KMS-11 (cell line): ENCODE data around the gene EBNA1BP2.

Experiments used
- H2AFZ ChIP-seq: fragments of 200-600 bp; sonication (generic); 2 replicates; pipeline ENCODE4 v1.6.1; 2016; ENCODE audit warnings: antibody characterized with exemption, mixed run types, low read depth
- H3K27ac ChIP-seq: fragments of 200-600 bp; sonication (generic); 2 replicates; pipeline ENCODE4 v1.6.1; 2016; ENCODE audit warnings: mild to moderate bottlenecking, mixed run types
- H3K27me3 ChIP-seq: fragments of 200-600 bp; sonication (generic); 2 replicates; pipeline ENCODE4 v1.6.1; 2017; ENCODE audit warnings: mild to moderate bottlenecking, low read depth, mixed run types, moderate library complexity; ENCODE audit not compliant: insufficient read depth
- H3K36me3 ChIP-seq: fragments of 200-600 bp; sonication (generic); 2 replicates; pipeline ENCODE4 v1.6.1; 2017; ENCODE audit warnings: mild to moderate bottlenecking, mixed run types; ENCODE audit not compliant: insufficient read depth
- H3K4me1 ChIP-seq: fragments of 200-600 bp; sonication (generic); 2 replicates; pipeline ENCODE4 v1.6.1; 2016; ENCODE audit warnings: mild to moderate bottlenecking, low read depth, mixed run types; ENCODE audit not compliant: poor library complexity, severe bottlenecking
- H3K4me2 ChIP-seq: fragments of 200-600 bp; sonication (generic); 2 replicates; pipeline ENCODE4 v1.7.0; 2016; ENCODE audit warnings: mild to moderate bottlenecking, mixed run types
- H3K4me3 ChIP-seq: fragments of 200-600 bp; sonication (generic); IDR thresholded peaks from 2 replicates; pipeline ENCODE4 v1.6.1; 2017; ENCODE audit warnings: low read depth, low read length, mixed read lengths; ENCODE audit not compliant: insufficient read depth
- H3K79me2 ChIP-seq: fragments of 200-600 bp; sonication (generic); 2 replicates; pipeline ENCODE4 v1.6.1; 2016; ENCODE audit warnings: low read depth, mixed run types; ENCODE audit not compliant: insufficient read depth
- H3K9ac ChIP-seq: fragments of 200-600 bp; sonication (generic); 2 replicates; pipeline ENCODE4 v1.6.1; 2016; ENCODE audit warnings: mild to moderate bottlenecking, mixed run types
- H4K20me1 ChIP-seq: fragments of 200-600 bp; sonication (generic); 2 replicates; pipeline ENCODE4 v1.6.1; 2016; ENCODE audit warnings: mild to moderate bottlenecking, mixed run types; ENCODE audit not compliant: insufficient read depth
- TF ChIP-seq, protein P1 (sequence below): fragments of 200-600 bp; sonication (generic); conservative IDR thresholded peaks from 2 replicates; pipeline ENCODE4 v1.6.1; 2017; ENCODE audit warnings: low read depth, mild to moderate bottlenecking, antibody characterized with exemption, low read length, moderate library complexity, mixed read lengths

EBNA1BP2 gene

DNA sequence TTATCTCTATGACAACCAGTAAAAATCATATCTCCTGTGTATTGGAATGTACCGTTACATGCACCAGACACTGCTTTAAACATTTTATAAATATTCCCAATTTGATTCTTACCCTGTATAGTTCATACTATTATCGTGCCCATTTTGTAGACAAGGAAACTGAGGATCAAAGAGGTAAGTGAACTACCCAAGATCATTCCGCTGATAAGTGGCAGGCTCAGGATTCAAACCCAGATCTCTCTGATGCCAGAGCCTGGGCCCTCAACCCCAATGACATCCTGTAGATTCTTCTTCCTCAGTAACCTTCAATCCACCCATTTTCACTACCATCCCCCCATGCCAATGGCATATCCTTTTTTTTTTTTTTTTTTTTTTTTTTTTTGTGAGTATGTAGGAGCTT, 12.3 kb upstream of the EBNA1BP2 start:
- no peaks in the 10 kb centered on the region for H3K4me1 ChIP-seq
- H3K4me3 ChIP-seq: no peak overlapping the region
- H3K27ac ChIP-seq: no peak overlapping the region
- no peaks in the 10 kb centered on the region for H3K27me3 ChIP-seq
- H4K20me1 ChIP-seq: no peaks in the 10 kb centered on the region
- no peak overlapping the region for H3K9ac ChIP-seq
- no peaks in the 10 kb centered on the region for H3K79me2 ChIP-seq
- no peaks in the 10 kb centered on the region for H3K36me3 ChIP-seq
- TF ChIP-seq, protein P1, sequence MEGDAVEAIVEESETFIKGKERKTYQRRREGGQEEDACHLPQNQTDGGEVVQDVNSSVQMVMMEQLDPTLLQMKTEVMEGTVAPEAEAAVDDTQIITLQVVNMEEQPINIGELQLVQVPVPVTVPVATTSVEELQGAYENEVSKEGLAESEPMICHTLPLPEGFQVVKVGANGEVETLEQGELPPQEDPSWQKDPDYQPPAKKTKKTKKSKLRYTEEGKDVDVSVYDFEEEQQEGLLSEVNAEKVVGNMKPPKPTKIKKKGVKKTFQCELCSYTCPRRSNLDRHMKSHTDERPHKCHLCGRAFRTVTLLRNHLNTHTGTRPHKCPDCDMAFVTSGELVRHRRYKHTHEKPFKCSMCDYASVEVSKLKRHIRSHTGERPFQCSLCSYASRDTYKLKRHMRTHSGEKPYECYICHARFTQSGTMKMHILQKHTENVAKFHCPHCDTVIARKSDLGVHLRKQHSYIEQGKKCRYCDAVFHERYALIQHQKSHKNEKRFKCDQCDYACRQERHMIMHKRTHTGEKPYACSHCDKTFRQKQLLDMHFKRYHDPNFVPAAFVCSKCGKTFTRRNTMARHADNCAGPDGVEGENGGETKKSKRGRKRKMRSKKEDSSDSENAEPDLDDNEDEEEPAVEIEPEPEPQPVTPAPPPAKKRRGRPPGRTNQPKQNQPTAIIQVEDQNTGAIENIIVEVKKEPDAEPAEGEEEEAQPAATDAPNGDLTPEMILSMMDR: no peak
- H3K4me2 ChIP-seq: no peak overlapping the region
- no peak overlapping the region for H2AFZ ChIP-seq

DNA sequence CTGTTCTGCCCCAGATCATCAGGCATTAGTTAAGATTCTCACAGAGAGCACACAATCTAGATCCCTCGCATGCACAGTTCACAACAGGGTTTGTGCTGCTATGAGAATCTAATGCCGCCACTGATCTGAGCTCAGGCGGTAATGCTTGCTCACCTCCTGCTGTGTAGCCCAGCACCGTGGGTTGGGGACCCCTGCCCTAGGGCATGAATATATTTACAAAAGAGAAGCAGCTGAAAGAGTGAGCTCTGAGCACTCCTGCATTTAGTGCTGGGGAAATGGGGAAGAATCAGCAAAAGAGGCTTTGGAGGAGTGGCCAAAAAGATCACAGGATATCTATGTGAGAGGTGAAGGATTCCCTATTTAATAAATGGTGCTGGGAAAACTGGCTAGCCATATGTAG, 5.6 kb upstream of the EBNA1BP2 start:
- no peaks in the 10 kb centered on the region for H4K20me1 ChIP-seq
- H2AFZ ChIP-seq: no peak overlapping the region
- no peak overlapping the region for H3K27ac ChIP-seq
- no peaks in the 10 kb centered on the region for H3K27me3 ChIP-seq
- H3K79me2 ChIP-seq: no peaks in the 10 kb centered on the region
- H3K4me1 ChIP-seq: peaks cover 7% of the 10 kb centered on the region
- H3K4me2 ChIP-seq: no peak overlapping the region
- H3K4me3 ChIP-seq: no peak overlapping the region
- H3K36me3 ChIP-seq: no peaks in the 10 kb centered on the region
- no peak overlapping the region for H3K9ac ChIP-seq
- TF ChIP-seq, protein P1: no peak

DNA sequence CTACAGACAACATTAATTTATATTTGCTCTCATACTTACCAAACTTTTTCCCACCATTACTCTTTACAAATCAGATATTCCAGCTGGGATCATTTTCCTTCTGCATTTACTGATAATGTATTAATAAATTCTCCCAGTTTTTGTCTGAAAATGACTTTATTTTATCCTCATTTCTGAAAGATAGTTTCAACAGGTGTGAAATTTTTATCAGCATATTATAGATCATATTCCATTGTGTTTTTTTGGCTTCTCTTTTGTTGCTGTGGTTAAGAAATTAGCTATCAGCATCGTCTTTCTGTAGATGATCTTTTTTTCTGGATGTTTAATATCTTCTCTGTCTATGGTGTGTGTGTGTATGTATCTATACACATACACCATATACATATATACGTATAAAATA, 2.8 kb upstream of the EBNA1BP2 start:
- Histone ChIP-seq H3K4me2 (no peak overlapping the region), H3K9ac (no peak overlapping the region), H4K20me1 (no peaks in the 10 kb centered on the region), H3K27me3 (no peaks in the 10 kb centered on the region), H3K27ac (no peak overlapping the region), H3K79me2 (peaks cover 17% of the 10 kb centered on the region), H3K4me1 (peaks cover 16% of the 10 kb centered on the region), H3K36me3 (no peaks in the 10 kb centered on the region), H3K4me3 (no peak overlapping the region), H2AFZ (no peak overlapping the region)
- TF ChIP-seq, protein P1: no peak

DNA sequence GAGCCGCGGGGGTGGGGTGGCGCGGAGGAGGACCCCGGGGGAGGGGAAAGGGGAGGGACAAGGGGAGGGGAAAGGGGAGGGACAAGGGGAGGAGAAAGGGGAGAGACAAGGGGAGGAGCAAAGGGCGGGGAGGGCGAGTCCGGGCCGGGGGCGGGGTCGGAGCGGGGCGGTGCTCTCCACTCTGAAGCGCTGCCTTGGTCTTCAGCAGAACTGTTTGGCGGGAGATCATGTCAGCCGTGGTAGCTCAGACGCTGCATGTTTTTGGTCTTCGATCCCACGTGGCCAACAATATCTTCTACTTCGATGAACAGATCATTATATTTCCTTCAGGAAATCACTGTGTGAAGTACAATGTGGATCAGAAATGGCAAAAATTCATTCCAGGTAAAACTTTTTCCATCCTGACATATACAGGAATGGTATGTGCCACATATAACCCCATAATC, 460 bp upstream of the EBNA1BP2 start:
- Histone ChIP-seq H3K36me3 (peaks cover 7% of the 10 kb centered on the region; the same call in 1 of the 2 replicates), H4K20me1 (no peaks in the 10 kb centered on the region), H3K9ac (peak overlapping the region; percentile 79; the same call in 1 of the 2 replicates), H3K4me1 (peaks cover 16% of the 10 kb centered on the region), H3K4me3 (no peak overlapping the region), H3K79me2 (peaks cover 17% of the 10 kb centered on the region), H3K4me2 (peak overlapping the region; percentile 37; the same call in 1 of the 2 replicates), H3K27me3 (no peaks in the 10 kb centered on the region), H2AFZ (peak overlapping the region; percentile 89; the same call in 1 of the 2 replicates), H3K27ac (no peak overlapping the region)
- TF ChIP-seq, protein P1: no peak
